Bronchial epithelial cell (primary cell): ENCODE measurements around the gene PARN. TPM values are rescaled to one million over a fixed set of nuclear protein-coding genes. Genes with fewer than 3 reads are reported as not detected.

Source experiments
- DNase-seq: peaks from one replicate; pipeline ENCODE4 v3.0.0-alpha.2; 2010; ENCODE audit warnings: low read depth
- FAIRE-seq: peaks from 2 replicates; lab custom pipeline; 2011; peaks lifted over from hg19 to GRCh38; lab: Jason Lieb, UNC
- H3K27me3 ChIP-seq: 2 replicates; pipeline ENCODE4 v1.5.1; 2011; ENCODE audit warnings: low read length; ENCODE audit not compliant: control insufficient read depth, insufficient read depth
- H3K36me3 ChIP-seq: 2 replicates; pipeline ENCODE4 v1.5.1; 2011; ENCODE audit warnings: low read length; ENCODE audit not compliant: control insufficient read depth, insufficient read depth
- H3K4me3 ChIP-seq: 2 replicates; pipeline ENCODE4 v1.5.1; 2011; ENCODE audit warnings: mild to moderate bottlenecking, low read depth, low read length, control low read depth
- CTCF ChIP-seq: IDR thresholded peaks from 2 replicates; pipeline ENCODE4 v1.5.1; 2011; ENCODE audit warnings: mild to moderate bottlenecking, moderate library complexity, low read length, control low read depth, inconsistent platforms; ENCODE audit not compliant: insufficient read depth, severe bottlenecking
- total RNA-seq: library from RNA; depleted of rRNA; stranded (reverse); fragments of >200 nt; gene quantifications from 2 replicates; pipeline ENCODE4 v1.2.1, GENCODE V29; 2014

Gene PARN
- total RNA-seq, 1 donor from 2014 or later, result 18.7 TPM

GRCh38 chr16:14539156-14539555, 90.9 kb downstream of the PARN start:
- Histone ChIP-seq H3K4me3 (no peak overlapping the region), H3K27me3 (no peaks in the 10 kb centered on the region), H3K36me3 (no peaks in the 10 kb centered on the region)
- no peak for FAIRE-seq
- no peak for DNase-seq
- no peak for TF ChIP-seq CTCF

GRCh38 chr16:14538604-14539003, 91.5 kb downstream of the PARN start:
- no peak for FAIRE-seq
- Histone ChIP-seq H3K36me3 (no peaks in the 10 kb centered on the region), H3K27me3 (no peaks in the 10 kb centered on the region), H3K4me3 (no peak overlapping the region)
- no peak for DNase-seq
- no peak for TF ChIP-seq CTCF

GRCh38 chr16:14531613-14532012, 98.4 kb downstream of the PARN start:
- no peak for TF ChIP-seq CTCF
- FAIRE-seq (no peak), DNase-seq (no peak)
- H3K4me3 ChIP-seq, result no peak overlapping the region
- H3K27me3 ChIP-seq, result no peaks in the 10 kb centered on the region
- peaks cover 3% of the 10 kb centered on the region for H3K36me3 ChIP-seq

- Histone ChIP-seq H3K36me3 (peaks cover 3% of the 10 kb centered on the region), H3K27me3 (no peaks in the 10 kb centered on the region), H3K4me3 (no peak overlapping the region)
- TF ChIP-seq CTCF, result no peak
- DNase-seq, result no peak
- FAIRE-seq, result no peak
Measured at GRCh38 chr16:14531101-14531500, 99.0 kb downstream of the PARN start.

- Histone ChIP-seq H3K27me3 (no peaks in the 10 kb centered on the region), H3K36me3 (peaks cover 3% of the 10 kb centered on the region), H3K4me3 (no peak overlapping the region)
- no peak for FAIRE-seq
- DNase-seq, result no peak
- no peak for TF ChIP-seq CTCF
Measured at GRCh38 chr16:14530046-14530445, 100.0 kb downstream of the PARN start.

- FAIRE-seq (peak; percentile 13), DNase-seq (peak; percentile 85)
- Histone ChIP-seq H3K4me3 (no peak overlapping the region), H3K27me3 (no peaks in the 10 kb centered on the region), H3K36me3 (peaks cover 3% of the 10 kb centered on the region)
- peak; percentile 65 for TF ChIP-seq CTCF
Measured at GRCh38 chr16:14529010-14529669, 100.9 kb downstream of the PARN start.
